H9 (cell line): ENCODE measurements around the gene FUCA1. TPM values are rescaled to one million over a fixed set of nuclear protein-coding genes. Genes with fewer than 3 reads are reported as not detected.

Experiments used
- DNase-seq: peaks from one replicate; pipeline ENCODE4 v3.0.0-alpha.2; 2017
- H2AFZ ChIP-seq: one replicate; pipeline ENCODE4 v1.6.1; 2013; ENCODE audit warnings: mild to moderate bottlenecking, low read length, control low read depth, moderate library complexity
- H2AK5ac ChIP-seq: 2 replicates; pipeline ENCODE4 v1.6.1; 2013; ENCODE audit warnings: low read length, control low read depth, mixed read lengths; ENCODE audit not compliant: insufficient read length
- H2BK120ac ChIP-seq: one replicate; pipeline ENCODE4 v1.6.1; 2013; ENCODE audit warnings: low read depth, mild to moderate bottlenecking, low read length, control low read depth, inconsistent platforms; ENCODE audit not compliant: poor library complexity, severe bottlenecking
- H2BK12ac ChIP-seq: 2 replicates; pipeline ENCODE4 v1.6.1; 2013; ENCODE audit warnings: low read length, control low read depth, mixed read lengths, low read depth; ENCODE audit not compliant: insufficient read length
- H2BK15ac ChIP-seq: 2 replicates; pipeline ENCODE4 v1.6.1; 2013; ENCODE audit warnings: low read depth, low read length, control low read depth
- H2BK20ac ChIP-seq: one replicate; pipeline ENCODE4 v1.6.1; 2013; ENCODE audit warnings: low read depth, mild to moderate bottlenecking, low read length, control low read depth, inconsistent platforms; ENCODE audit not compliant: poor library complexity, severe bottlenecking
- H2BK5ac ChIP-seq: 2 replicates; pipeline ENCODE4 v1.6.1; 2013; ENCODE audit warnings: low read length, control low read depth, mixed read lengths; ENCODE audit not compliant: insufficient read length
- H3K14ac ChIP-seq: 2 replicates; pipeline ENCODE4 v1.6.1; 2013; ENCODE audit warnings: low read length, control low read depth; ENCODE audit not compliant: insufficient read depth
- H3K18ac ChIP-seq: 2 replicates; pipeline ENCODE4 v1.6.1; 2013; ENCODE audit warnings: low read depth, mild to moderate bottlenecking, mixed read lengths, low read length, control low read depth; ENCODE audit not compliant: insufficient read length
- H3K23ac ChIP-seq: 2 replicates; pipeline ENCODE4 v1.6.1; 2013; ENCODE audit warnings: low read length, control low read depth, mixed read lengths, low read depth; ENCODE audit not compliant: insufficient read length
- H3K23me2 ChIP-seq: 2 replicates; pipeline ENCODE4 v1.6.1; 2013; ENCODE audit warnings: low read depth, mild to moderate bottlenecking, mixed read lengths, low read length, control low read depth; ENCODE audit not compliant: insufficient read length, poor library complexity, severe bottlenecking
- H3K27ac ChIP-seq: 2 replicates; pipeline ENCODE4 v1.5.1; 2013; ENCODE audit warnings: low read length, control low read depth, mixed read lengths, low read depth; ENCODE audit not compliant: insufficient read length
- H3K27me3 ChIP-seq: 2 replicates; pipeline ENCODE4 v1.6.1; 2013; ENCODE audit warnings: low read length, control low read depth, inconsistent platforms; ENCODE audit not compliant: insufficient read depth
- H3K4ac ChIP-seq: 2 replicates; pipeline ENCODE4 v1.6.1; 2013; ENCODE audit warnings: low read depth, mild to moderate bottlenecking, control low read depth, inconsistent platforms, low read length, moderate library complexity
- H3K4me1 ChIP-seq: 2 replicates; pipeline ENCODE4 v1.6.1; 2013; ENCODE audit warnings: low read length, control low read depth, inconsistent platforms; ENCODE audit not compliant: insufficient read depth
- H3K4me2 ChIP-seq: 2 replicates; pipeline ENCODE4 v1.6.1; 2013; ENCODE audit warnings: low read length, control low read depth, mixed read lengths; ENCODE audit not compliant: insufficient read length, insufficient read depth
- H3K56ac ChIP-seq: 2 replicates; pipeline ENCODE4 v1.6.1; 2013; ENCODE audit warnings: low read depth, mild to moderate bottlenecking, mixed read lengths, low read length, control low read depth; ENCODE audit not compliant: insufficient read length
- H3K79me1 ChIP-seq: 2 replicates; pipeline ENCODE4 v1.6.1; 2013; ENCODE audit warnings: low read depth, mild to moderate bottlenecking, moderate library complexity, low read length, control low read depth, inconsistent platforms; ENCODE audit not compliant: insufficient read depth, poor library complexity, severe bottlenecking
- H3K79me2 ChIP-seq: 2 replicates; pipeline ENCODE4 v1.6.1; 2013; ENCODE audit warnings: low read length, control low read depth, inconsistent platforms; ENCODE audit not compliant: insufficient read depth
- H3K9ac ChIP-seq: 2 replicates; pipeline ENCODE4 v1.6.1; 2013; ENCODE audit warnings: low read length, control low read depth, mixed read lengths; ENCODE audit not compliant: insufficient read length; ENCODE audit errors: extremely low read depth
- H3K9me3 ChIP-seq: one replicate; pipeline ENCODE4 v1.6.1; 2013; ENCODE audit warnings: low read depth, low read length, inconsistent platforms; ENCODE audit not compliant: control insufficient read depth
- H3T11ph ChIP-seq: one replicate; pipeline ENCODE4 v1.6.1; 2013; ENCODE audit warnings: mild to moderate bottlenecking, low read length, control low read depth, inconsistent platforms
- H4K20me1 ChIP-seq: one replicate; pipeline ENCODE4 v1.6.1; 2013; ENCODE audit not compliant: control insufficient read depth, insufficient read length, insufficient read depth
- H4K5ac ChIP-seq: 2 replicates; pipeline ENCODE4 v1.6.1; 2013; ENCODE audit warnings: low read depth, mild to moderate bottlenecking, mixed read lengths, low read length, control low read depth; ENCODE audit not compliant: insufficient read length
- H4K8ac ChIP-seq: replicated peaks from 2 replicates; pipeline ENCODE4 v1.6.1; 2013; ENCODE audit warnings: low read length, control low read depth, mixed read lengths, low read depth; ENCODE audit not compliant: insufficient read length
- H4K91ac ChIP-seq: 2 replicates; pipeline ENCODE4 v1.6.1; 2013; ENCODE audit warnings: low read depth, mild to moderate bottlenecking, moderate library complexity, mixed read lengths, low read length, control low read depth; ENCODE audit not compliant: insufficient read length
- H3K27ac Mint-ChIP-seq, 3 experiments: 2 replicates in 2 of 3; 3 replicates in 1 of 3; pipeline ENCODE4 v1.8.0; 2020 to 2021; ENCODE audit warnings: mixed read lengths in 3 of 3, mild to moderate bottlenecking in 1 of 3, moderate library complexity in 1 of 3
- H3K27me3 Mint-ChIP-seq: 2 replicates; pipeline ENCODE4 v1.8.0; 2021; ENCODE audit warnings: low read depth, mild to moderate bottlenecking, moderate library complexity, mixed read lengths
- H3K36me3 Mint-ChIP-seq, 3 experiments: 2 replicates in 2 of 3; 3 replicates in 1 of 3; pipeline ENCODE4 v1.8.0; 2020 to 2021; ENCODE audit warnings: low read depth in 3 of 3, mixed read lengths in 3 of 3; ENCODE audit not compliant: insufficient read depth in 1 of 3
- H3K4me1 Mint-ChIP-seq, 2 experiments: 2 replicates each; pipeline ENCODE4 v1.8.0; 2020; ENCODE audit warnings: mixed read lengths in 2 of 2
- H3K4me3 Mint-ChIP-seq, 2 experiments: 2 replicates in 1 of 2; 3 replicates in 1 of 2; pipeline ENCODE4 v1.8.0; 2020 to 2021; ENCODE audit warnings: mild to moderate bottlenecking in 2 of 2, mixed read lengths in 2 of 2, moderate library complexity in 1 of 2
- H3K9me3 Mint-ChIP-seq, 2 experiments: 2 replicates in 1 of 2; 3 replicates in 1 of 2; pipeline ENCODE4 v1.8.0; 2020; ENCODE audit warnings: mild to moderate bottlenecking in 2 of 2, mixed read lengths in 2 of 2, moderate library complexity in 1 of 2
- WGBS: extraction: QIAGEN DNeasy Blood & Tissue Kit; methylation state at CpG from one replicate; pipeline ENCODE4 v1.1.7; 2013; ENCODE audit warnings: missing lambda C conversion rate, low lambda C conversion rate, mixed read lengths; ENCODE audit not compliant: insufficient read length; ENCODE audit errors: extremely low coverage; 5-methylcytosine and 5-hydroxymethylcytosine counted together
- total RNA-seq: library from RNA; stranded (reverse); gene quantifications from 2 replicates; pipeline ENCODE4 v1.2.1, GENCODE V29; 2021
- TF ChIP-seq, protein P1 (sequence below): fragments of 200-600 bp; sonication (generic); conservative IDR thresholded peaks from 3 replicates; pipeline ENCODE4 v1.8.0; 2021; ENCODE audit warnings: antibody characterized with exemption, mild to moderate bottlenecking

FUCA1 gene
- total RNA-seq, 1 experiment from 2014 or later: 9.1 TPM

DNA sequence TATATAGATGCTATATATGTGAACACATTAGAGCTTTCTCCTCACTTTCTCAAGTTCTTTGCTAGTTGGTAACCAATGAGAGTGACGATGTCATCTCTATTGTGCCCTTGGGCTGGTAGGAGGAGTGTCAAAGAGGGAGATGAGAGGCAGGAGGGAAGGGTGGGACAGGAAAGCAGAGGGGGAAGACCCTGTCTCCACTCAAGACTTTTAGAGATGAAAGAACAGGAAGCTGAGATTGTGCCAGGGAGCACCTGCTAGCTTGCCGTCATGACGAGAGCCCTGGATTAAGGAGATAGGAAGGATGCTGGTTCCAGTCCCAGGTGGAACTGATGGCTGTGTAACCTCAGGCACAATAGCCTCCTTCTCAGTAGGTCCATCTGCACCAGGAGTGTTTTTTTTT is 28.4 kb upstream of the FUCA1 start:
- Histone ChIP-seq H2BK5ac (no peak overlapping the region), H3K4me1 (no peaks in the 10 kb centered on the region), H3K79me2 (no peaks in the 10 kb centered on the region), H3K27ac (no peak overlapping the region), H4K8ac (no peak overlapping the region), H3K4ac (no peak overlapping the region), H2BK120ac (no peak overlapping the region), H3K23ac (no peak overlapping the region), H3K56ac (no peak overlapping the region), H3K9me3 (no peaks in the 10 kb centered on the region), H3K14ac (no peak overlapping the region), H3K18ac (no peak overlapping the region), H3K23me2 (no peaks in the 10 kb centered on the region), H2BK12ac (no peak overlapping the region), H3K27me3 (no peaks in the 10 kb centered on the region), H3K9ac (no peak overlapping the region), H2AFZ (no peak overlapping the region), H2AK5ac (no peak overlapping the region), H3T11ph (no peak overlapping the region), H2BK15ac (no peak overlapping the region), H3K79me1 (no peaks in the 10 kb centered on the region), H4K5ac (no peak overlapping the region), H4K91ac (no peak overlapping the region), H4K20me1 (no peaks in the 10 kb centered on the region), H2BK20ac (no peak overlapping the region), H3K4me2 (no peak overlapping the region)
- H3K27ac Mint-ChIP-seq: no peak overlapping the region
- H3K9me3 Mint-ChIP-seq: no peaks in the 10 kb centered on the region
- peaks cover 5 to 12% of the 10 kb centered on the region in 2 experiments for H3K4me1 Mint-ChIP-seq
- TF ChIP-seq, protein P1, sequence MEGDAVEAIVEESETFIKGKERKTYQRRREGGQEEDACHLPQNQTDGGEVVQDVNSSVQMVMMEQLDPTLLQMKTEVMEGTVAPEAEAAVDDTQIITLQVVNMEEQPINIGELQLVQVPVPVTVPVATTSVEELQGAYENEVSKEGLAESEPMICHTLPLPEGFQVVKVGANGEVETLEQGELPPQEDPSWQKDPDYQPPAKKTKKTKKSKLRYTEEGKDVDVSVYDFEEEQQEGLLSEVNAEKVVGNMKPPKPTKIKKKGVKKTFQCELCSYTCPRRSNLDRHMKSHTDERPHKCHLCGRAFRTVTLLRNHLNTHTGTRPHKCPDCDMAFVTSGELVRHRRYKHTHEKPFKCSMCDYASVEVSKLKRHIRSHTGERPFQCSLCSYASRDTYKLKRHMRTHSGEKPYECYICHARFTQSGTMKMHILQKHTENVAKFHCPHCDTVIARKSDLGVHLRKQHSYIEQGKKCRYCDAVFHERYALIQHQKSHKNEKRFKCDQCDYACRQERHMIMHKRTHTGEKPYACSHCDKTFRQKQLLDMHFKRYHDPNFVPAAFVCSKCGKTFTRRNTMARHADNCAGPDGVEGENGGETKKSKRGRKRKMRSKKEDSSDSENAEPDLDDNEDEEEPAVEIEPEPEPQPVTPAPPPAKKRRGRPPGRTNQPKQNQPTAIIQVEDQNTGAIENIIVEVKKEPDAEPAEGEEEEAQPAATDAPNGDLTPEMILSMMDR: no peak
- WGBS: no CpG with 5 or more reads among the region's 3 CpGs
- H3K36me3 Mint-ChIP-seq: no peaks in the 10 kb centered on the region
- no peak overlapping the region for H3K4me3 Mint-ChIP-seq
- no peak for DNase-seq
- peaks cover 38% of the 10 kb centered on the region for H3K27me3 Mint-ChIP-seq
